Measurements from ENCODE around the gene PROX1.

The PROX1 gene

GRCh38 chr1:214022810-214023425, 35.1 kb downstream of the PROX1 start:
- H3K4me3 ChIP-seq (ENCODE audit: low read length): no peak overlapping the region
- no peak overlapping the region for H3K9ac ChIP-seq (ENCODE audit: low read length)
- no peak overlapping the region for H3K27ac ChIP-seq (ENCODE audit: low read length)
- no peaks in the 10 kb centered on the region for H3K79me2 ChIP-seq (ENCODE audit: low read length)
- no peaks in the 10 kb centered on the region for H3K27me3 ChIP-seq (ENCODE audit: low read depth, low read length)
- no peaks in the 10 kb centered on the region for H3K36me3 ChIP-seq (replicated peaks; ENCODE audit: low read depth, low read length)
- no peak overlapping the region for H2AFZ ChIP-seq (ENCODE audit: low read depth, low read length)
- no peak overlapping the region for H3K4me2 ChIP-seq (ENCODE audit: low read length)
- no peaks in the 10 kb centered on the region for H3K9me3 ChIP-seq (ENCODE audit: insufficient read depth, low read length)
- TF ChIP-seq CTCF (IDR thresholded peaks at IDR 0.05; ENCODE audit: low read depth, low read length): no peak
- no peak for TF ChIP-seq EZH2phosphoT487 (IDR thresholded peaks at IDR 0.05; ENCODE audit: low read depth)
- no peaks in the 10 kb centered on the region for H3K4me1 ChIP-seq (ENCODE audit: low read length)
- H4K20me1 ChIP-seq (ENCODE audit: insufficient read depth, low read length): no peaks in the 10 kb centered on the region

GRCh38 chr1:214026985-214027384, 39.2 kb downstream of the PROX1 start:
- no peaks in the 10 kb centered on the region for H4K20me1 ChIP-seq (ENCODE audit: insufficient read depth, low read length)
- no peaks in the 10 kb centered on the region for H3K79me2 ChIP-seq (ENCODE audit: low read length)
- H3K9me3 ChIP-seq (ENCODE audit: insufficient read depth, low read length): no peaks in the 10 kb centered on the region
- H3K27ac ChIP-seq (ENCODE audit: low read length): no peak overlapping the region
- no peaks in the 10 kb centered on the region for H3K27me3 ChIP-seq (ENCODE audit: low read depth, low read length)
- H3K9ac ChIP-seq (ENCODE audit: low read length): no peak overlapping the region
- H3K36me3 ChIP-seq (replicated peaks; ENCODE audit: low read depth, low read length): no peaks in the 10 kb centered on the region
- H2AFZ ChIP-seq (ENCODE audit: low read depth, low read length): no peak overlapping the region
- H3K4me1 ChIP-seq (ENCODE audit: low read length): no peaks in the 10 kb centered on the region
- TF ChIP-seq EZH2phosphoT487 (IDR thresholded peaks at IDR 0.05; ENCODE audit: low read depth) (no peak), CTCF (IDR thresholded peaks at IDR 0.05; ENCODE audit: low read depth, low read length) (no peak)
- no peak overlapping the region for H3K4me3 ChIP-seq (ENCODE audit: low read length)
- no peak overlapping the region for H3K4me2 ChIP-seq (ENCODE audit: low read length)

- Histone ChIP-seq H3K36me3 (replicated peaks; ENCODE audit: low read depth, low read length) (no peaks in the 10 kb centered on the region), H3K4me3 (ENCODE audit: low read length) (no peak overlapping the region), H3K9me3 (ENCODE audit: insufficient read depth, low read length) (no peaks in the 10 kb centered on the region), H3K4me1 (ENCODE audit: low read length) (no peaks in the 10 kb centered on the region), H2AFZ (ENCODE audit: low read depth, low read length) (no peak overlapping the region), H3K27me3 (ENCODE audit: low read depth, low read length) (no peaks in the 10 kb centered on the region), H4K20me1 (ENCODE audit: insufficient read depth, low read length) (no peaks in the 10 kb centered on the region), H3K79me2 (ENCODE audit: low read length) (no peaks in the 10 kb centered on the region), H3K27ac (ENCODE audit: low read length) (no peak overlapping the region), H3K9ac (ENCODE audit: low read length) (no peak overlapping the region), H3K4me2 (ENCODE audit: low read length) (no peak overlapping the region)
- TF ChIP-seq CTCF (IDR thresholded peaks at IDR 0.05; ENCODE audit: low read depth, low read length) (no peak), EZH2phosphoT487 (IDR thresholded peaks at IDR 0.05; ENCODE audit: low read depth) (no peak)
Measured at GRCh38 chr1:214027498-214027897, 39.7 kb downstream of the PROX1 start.

GRCh38 chr1:214028095-214028494, 40.3 kb downstream of the PROX1 start:
- TF ChIP-seq EZH2phosphoT487 (IDR thresholded peaks at IDR 0.05; ENCODE audit: low read depth) (no peak), CTCF (IDR thresholded peaks at IDR 0.05; ENCODE audit: low read depth, low read length) (no peak)
- Histone ChIP-seq H3K4me2 (ENCODE audit: low read length) (no peak overlapping the region), H3K4me3 (ENCODE audit: low read length) (no peak overlapping the region), H3K4me1 (ENCODE audit: low read length) (no peaks in the 10 kb centered on the region), H3K9me3 (ENCODE audit: insufficient read depth, low read length) (no peaks in the 10 kb centered on the region), H3K36me3 (replicated peaks; ENCODE audit: low read depth, low read length) (no peaks in the 10 kb centered on the region), H4K20me1 (ENCODE audit: insufficient read depth, low read length) (no peaks in the 10 kb centered on the region), H3K79me2 (ENCODE audit: low read length) (no peaks in the 10 kb centered on the region), H2AFZ (ENCODE audit: low read depth, low read length) (no peak overlapping the region), H3K9ac (ENCODE audit: low read length) (no peak overlapping the region), H3K27me3 (ENCODE audit: low read depth, low read length) (no peaks in the 10 kb centered on the region), H3K27ac (ENCODE audit: low read length) (no peak overlapping the region)
